Endometrial microvascular endothelial cells (primary cell): Measurements from ENCODE around the gene CDC26. TPM values are rescaled to one million over a fixed set of nuclear protein-coding genes. Genes with fewer than 3 reads are reported as not detected.

ENCODE experiments used
- in situ Hi-C: cut with HindIII; loops from 2 replicates; pipeline ENCODE4 v1.10.0; 2017; ENCODE audit warnings: low sequenced_read_pairs, low pct_unique_long_range_greater_than_20kb; ENCODE audit errors: inconsistent ontology term
- total RNA-seq: library from RNA; depleted of rRNA; stranded (reverse); fragments of >200 nt; gene quantifications from one replicate; pipeline ENCODE4 v1.2.3, GENCODE V29; 2015; ENCODE audit errors: inconsistent ontology term

The CDC26 gene
- total RNA-seq, 1 donor from 2014 or later: 38.0 TPM

DNA sequence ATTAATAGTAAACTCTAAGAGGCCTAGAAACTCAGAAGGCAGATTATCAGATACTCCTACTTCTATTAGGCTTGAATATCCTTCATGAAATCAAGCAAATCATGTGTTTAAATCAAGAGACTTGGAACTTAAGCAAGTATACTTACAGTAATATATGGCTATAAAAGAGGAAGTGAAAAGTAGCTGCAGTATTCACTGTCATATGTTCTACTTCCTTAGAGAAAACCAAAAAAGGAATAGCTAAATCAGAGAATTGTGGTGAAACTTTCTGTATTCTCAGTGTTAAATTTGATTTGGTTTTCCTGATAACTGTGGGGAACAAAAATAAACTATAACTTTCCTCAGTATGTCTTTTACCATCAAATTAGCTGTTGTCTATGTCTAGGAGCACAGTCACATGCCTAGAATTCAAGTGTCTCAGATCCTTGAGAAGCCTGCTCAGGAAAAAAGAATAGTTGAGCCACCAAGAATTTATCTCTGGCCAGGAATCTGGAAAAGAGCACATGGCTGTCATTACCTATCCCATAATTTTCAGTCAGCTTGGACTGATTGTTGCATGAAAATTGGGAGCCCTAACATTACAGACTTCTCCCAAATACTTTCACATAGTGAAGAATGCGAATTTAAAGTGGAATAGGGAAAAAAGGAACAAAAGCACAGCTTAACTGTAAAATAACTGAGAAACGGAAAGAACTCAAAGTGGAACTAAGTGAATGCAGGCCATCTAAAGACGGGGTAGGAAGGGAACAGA, 56.0 kb downstream of the CDC26 start:
- in situ Hi-C loops: no loop called here

Other genes with a start within 250 kb of the CDC26 start
- 0.84 TPM for gene ZFP37, start 218.8 kb downstream of the CDC26 start, total RNA-seq
- gene SLC31A2, start 124.6 kb downstream of the CDC26 start, total RNA-seq: 4.4 TPM
- gene FKBP15, start 54.3 kb downstream of the CDC26 start, total RNA-seq: 21.1 TPM
- 17.2 TPM for gene SLC31A1, start 54.0 kb downstream of the CDC26 start, total RNA-seq
- 33.1 TPM for gene PRPF4, start 86 bp upstream of the CDC26 start, total RNA-seq
- not detected for gene RNF183, start 27.8 kb upstream of the CDC26 start, total RNA-seq
- gene WDR31, start 64.7 kb upstream of the CDC26 start, total RNA-seq: not detected
- gene BSPRY, start 74.0 kb upstream of the CDC26 start, total RNA-seq: not detected
- gene HDHD3, start 101.4 kb upstream of the CDC26 start, total RNA-seq: 5.9 TPM
- gene ALAD, start 125.7 kb upstream of the CDC26 start, total RNA-seq: 9.6 TPM
- gene POLE3, start 135.1 kb upstream of the CDC26 start, total RNA-seq: 78.8 TPM
- 0.09 TPM for gene C9orf43, start 135.2 kb upstream of the CDC26 start, total RNA-seq
- 106 TPM for gene RGS3, start 188.2 kb upstream of the CDC26 start, total RNA-seq